Caco-2 (cell line): ENCODE results near the gene PIM3. TPM values are rescaled to one million over a fixed set of nuclear protein-coding genes. Genes with fewer than 3 reads are reported as not detected.

Experiments
- BruUV-seq: library from RNA; stranded (reverse); fragments of 400-500 nt; replicated peaks from 2 replicates; lab custom pipeline; 2021; lab: Mats Ljungman, UMichigan
- CTCF ChIA-PET: fragments of 300-600 bp; sonication (Branson Sonifier 250); formaldehyde crosslinking; loops from one replicate; lab custom pipeline; 2022; ENCODE audit warnings: antibody characterized with exemption; lab: Charles Lee
- POLR2A ChIA-PET: fragments of 300-600 bp; sonication (Branson Sonifier 250); formaldehyde crosslinking; loops from one replicate; lab custom pipeline; 2022; ENCODE audit warnings: antibody characterized with exemption; lab: Charles Lee
- DNase-seq, 2 experiments: peaks; one replicate each; pipeline versions ENCODE4 v3.0.0 to v3.0.0-alpha.2; 2020 to 2022
- H3K27me3 ChIP-seq: replicated peaks from 2 replicates; pipeline ENCODE4 v1.6.0; 2011; ENCODE audit warnings: low read length; ENCODE audit not compliant: control insufficient read depth, insufficient read depth
- H3K36me3 ChIP-seq: 2 replicates; pipeline ENCODE4 v1.5.1; 2011; ENCODE audit warnings: low read length; ENCODE audit not compliant: control insufficient read depth, insufficient read depth
- H3K4me1 ChIP-seq: fragments of 250-450 bp; sonication (Bioruptor Pico); 2 replicates; pipeline ENCODE4 v1.5.1; 2020; ENCODE audit warnings: mild to moderate bottlenecking
- H3K4me3 ChIP-seq: 2 replicates; pipeline ENCODE4 v1.5.1; 2011; ENCODE audit warnings: low read depth, mild to moderate bottlenecking, control low read depth, low read length
- H3K9me3 ChIP-seq: fragments of 250-450 bp; sonication (Bioruptor Pico); 2 replicates; pipeline ENCODE4 v1.5.1; 2020; ENCODE audit warnings: mild to moderate bottlenecking, moderate library complexity
- H3K27ac Mint-ChIP-seq: one replicate; pipeline ENCODE4 v1.8.0; 2022; ENCODE audit warnings: mixed read lengths; ENCODE audit not compliant: unreplicated experiment
- H3K27me3 Mint-ChIP-seq: one replicate; pipeline ENCODE4 v1.8.0; 2022; ENCODE audit warnings: mixed read lengths; ENCODE audit not compliant: insufficient read depth, unreplicated experiment
- H3K36me3 Mint-ChIP-seq: one replicate; pipeline ENCODE4 v1.8.0; 2022; ENCODE audit warnings: mild to moderate bottlenecking, mixed read lengths; ENCODE audit not compliant: insufficient read depth, unreplicated experiment
- H3K4me1 Mint-ChIP-seq: one replicate; pipeline ENCODE4 v1.8.0; 2022; ENCODE audit warnings: low read depth, mixed read lengths; ENCODE audit not compliant: unreplicated experiment
- H3K4me3 Mint-ChIP-seq: one replicate; pipeline ENCODE4 v1.8.0; 2022; ENCODE audit warnings: mild to moderate bottlenecking, moderate library complexity, mixed read lengths; ENCODE audit not compliant: unreplicated experiment
- H3K9me3 Mint-ChIP-seq: one replicate; pipeline ENCODE4 v1.8.0; 2022; ENCODE audit warnings: mixed read lengths; ENCODE audit not compliant: unreplicated experiment
- CTCF ChIP-seq, 2 experiments: fragments of 200-600 bp in 1 of 2; IDR thresholded peaks; 1 replicate in 1 of 2; 2 replicates in 1 of 2; pipeline versions ENCODE4 v1.5.1 to v1.8.0; 2011 to 2022; ENCODE audit warnings: antibody characterized with exemption in 1 of 2, control low read depth in 1 of 2, inconsistent platforms in 1 of 2, low read depth in 1 of 2, low read length in 1 of 2, mild to moderate bottlenecking in 1 of 2, moderate library complexity in 1 of 2; ENCODE audit not compliant: insufficient read depth in 1 of 2, severe bottlenecking in 1 of 2, unreplicated experiment in 1 of 2
- intact Hi-C: fragments of 100-400 bp; cut with micrococcal nuclease; formaldehyde crosslinking; loops from one replicate; pipeline ENCODE4 v1.10.0; 2022; ENCODE audit not compliant: unreplicated experiment
- total RNA-seq: library from RNA; stranded (reverse); gene quantifications from 2 replicates; pipeline ENCODE4 v1.2.3, GENCODE V29; 2022

Gene PIM3
- total RNA-seq, 1 experiment from 2014 or later: 39.6 TPM

- no TSS peak for BruUV-seq
- TF ChIP-seq CTCF (IDR thresholded peaks at IDR 0.05; ENCODE audit: insufficient read depth in 1 of 2, low read depth in 1 of 2, low read length in 1 of 2, severe bottlenecking in 1 of 2, unreplicated experiment in 1 of 2): no peak
- no peaks in the 10 kb centered on the region for H3K27me3 Mint-ChIP-seq
- DNase-seq: no peak
- H3K9me3 Mint-ChIP-seq: no peaks in the 10 kb centered on the region
- no peak overlapping the region for H3K4me3 Mint-ChIP-seq
- H3K4me1 ChIP-seq: peaks cover 10% of the 10 kb centered on the region; the same call in 1 of the 2 replicates
- ChIA-PET CTCF (no interaction called here), POLR2A (no interaction called here)
- no peaks in the 10 kb centered on the region for H3K36me3 ChIP-seq
- H3K4me3 ChIP-seq: no peak overlapping the region
- no peaks in the 10 kb centered on the region for H3K4me1 Mint-ChIP-seq
- H3K36me3 Mint-ChIP-seq: peaks cover 30% of the 10 kb centered on the region
- intact Hi-C loops: no loop called here
- no peaks in the 10 kb centered on the region for H3K27me3 ChIP-seq
- no peaks in the 10 kb centered on the region for H3K9me3 ChIP-seq
- no peak overlapping the region for H3K27ac Mint-ChIP-seq
Measured at GRCh38 chr22:49915610-49916009, 45.0 kb upstream of the PIM3 start.

GRCh38 chr22:49916831-49917230 lies 43.7 kb upstream of the PIM3 start:
- BruUV-seq: no TSS peak
- H3K9me3 Mint-ChIP-seq: no peaks in the 10 kb centered on the region
- intact Hi-C loops: no loop called here
- ChIA-PET CTCF (no interaction called here), POLR2A (no interaction called here)
- H3K27me3 Mint-ChIP-seq: no peaks in the 10 kb centered on the region
- TF ChIP-seq CTCF (IDR thresholded peaks at IDR 0.05; ENCODE audit: insufficient read depth in 1 of 2, low read depth in 1 of 2, low read length in 1 of 2, severe bottlenecking in 1 of 2, unreplicated experiment in 1 of 2): no peak
- Histone ChIP-seq H3K4me1 (peaks cover 10% of the 10 kb centered on the region; the same call in 1 of the 2 replicates), H3K27me3 (no peaks in the 10 kb centered on the region), H3K9me3 (no peaks in the 10 kb centered on the region), H3K4me3 (no peak overlapping the region), H3K36me3 (no peaks in the 10 kb centered on the region)
- H3K36me3 Mint-ChIP-seq: peaks cover 30% of the 10 kb centered on the region
- H3K4me1 Mint-ChIP-seq: no peaks in the 10 kb centered on the region
- peak overlapping the region; percentile 71 for H3K4me3 Mint-ChIP-seq
- no peak for DNase-seq
- no peak overlapping the region for H3K27ac Mint-ChIP-seq

- ChIA-PET CTCF (interaction anchor here (0.6 to 1.1 kb wide), 2 partner anchors 112 kb away, joined by 3 to 5 read pairs; no protein-coding TSS in a partner anchor), POLR2A (interaction anchor here (1.1 kb wide), 1 partner anchor 53 kb away, joined by 4 read pairs; no protein-coding TSS in a partner anchor)
- peak within 1 kb of the TSS; percentile 71 for H3K27ac Mint-ChIP-seq
Measured at GRCh38 chr22:49917974-49918910, 42.3 kb upstream of the PIM3 start, which contains the start of the genes ALG12 and CRELD2. Gene ALG12, minus strand, starts transcription at chr22:49918438. Its CDS starts 4,673 bp downstream, at chr22:49913765. Gene CRELD2, plus strand, starts transcription at chr22:49918634. Its CDS starts 136 bp downstream, at chr22:49918770.

More at GRCh38 chr22:49917974-49918910, 42.3 kb upstream of the PIM3 start, which contains the start of the genes ALG12 and CRELD2:
- peaks cover 10% of the 10 kb centered on the region; the same call in 1 of the 2 replicates for H3K4me1 ChIP-seq
- Mint-ChIP-seq H3K9me3 (no peaks in the 10 kb centered on the region), H3K36me3 (peaks cover 20% of the 10 kb centered on the region), H3K4me3 (peak within 1 kb of the TSS; percentile 71), H3K4me1 (no peaks in the 10 kb centered on the region), H3K27me3 (no peaks in the 10 kb centered on the region)
- BruUV-seq: no TSS peak
- no peak for TF ChIP-seq CTCF (IDR thresholded peaks at IDR 0.05; ENCODE audit: insufficient read depth in 1 of 2, low read depth in 1 of 2, low read length in 1 of 2, severe bottlenecking in 1 of 2, unreplicated experiment in 1 of 2)
- peak within 1 kb of the TSS; percentile 77 for H3K4me3 ChIP-seq
- no peaks in the 10 kb centered on the region for H3K27me3 ChIP-seq
- peak; percentile 96 to 98 for DNase-seq
- no peaks in the 10 kb centered on the region for H3K9me3 ChIP-seq
- no peaks in the 10 kb centered on the region for H3K36me3 ChIP-seq
- intact Hi-C loops: loop anchor here (2.0 kb wide), 1 partner anchor 65 kb away; the partner anchor contains the start of gene ZBED4
